Type B pancreatic cell (in vitro differentiated cells): Measurements from ENCODE around the gene ILF2. TPM values are rescaled to one million over a fixed set of nuclear protein-coding genes. Genes with fewer than 3 reads are reported as not detected.

Experiments
- DNase-seq: peaks from one replicate; pipeline ENCODE4 v3.0.0; 2021; ENCODE audit warnings: mixed read lengths; ENCODE audit not compliant: unreplicated experiment; ENCODE audit errors: extremely low spot score
- H3K27ac Mint-ChIP-seq: 2 replicates; pipeline ENCODE4 v1.8.0; 2021; ENCODE audit warnings: mild to moderate bottlenecking, mixed read lengths
- H3K27me3 Mint-ChIP-seq: 2 replicates; pipeline ENCODE4 v1.8.0; 2021; ENCODE audit warnings: mixed read lengths
- H3K36me3 Mint-ChIP-seq: 2 replicates; pipeline ENCODE4 v1.8.0; 2021; ENCODE audit warnings: mixed read lengths
- H3K4me1 Mint-ChIP-seq: one replicate; pipeline ENCODE4 v1.8.0; 2021; ENCODE audit warnings: mixed read lengths; ENCODE audit not compliant: unreplicated experiment
- H3K4me3 Mint-ChIP-seq: 2 replicates; pipeline ENCODE4 v1.8.0; 2021; ENCODE audit warnings: mild to moderate bottlenecking, mixed read lengths
- H3K9me3 Mint-ChIP-seq: 2 replicates; pipeline ENCODE4 v1.8.0; 2021; ENCODE audit warnings: mixed read lengths
- CTCF ChIP-seq: fragments of 200-600 bp; sonication (generic); conservative IDR thresholded peaks from 2 replicates; pipeline ENCODE4 v1.5.0; 2021; ENCODE audit warnings: antibody characterized with exemption, mild to moderate bottlenecking
- total RNA-seq: library from RNA; stranded (reverse); gene quantifications from 2 replicates; pipeline ENCODE4 v1.2.1, GENCODE V29; 2021; ENCODE audit warnings: low replicate concordance

ILF2 gene
- total RNA-seq, 1 donor from 2014 or later, result 291 TPM

- no peak overlapping the region for H3K27ac Mint-ChIP-seq
- H3K4me3 Mint-ChIP-seq, result no peak overlapping the region
- peaks cover 20% of the 10 kb centered on the region for H3K4me1 Mint-ChIP-seq
- H3K27me3 Mint-ChIP-seq, result no peaks in the 10 kb centered on the region
- no peaks in the 10 kb centered on the region for H3K9me3 Mint-ChIP-seq
- H3K36me3 Mint-ChIP-seq, result peaks cover 41% of the 10 kb centered on the region
- TF ChIP-seq CTCF, result no peak
- DNase-seq, result no peak
Measured at GRCh38 chr1:153638261-153638660, 32.5 kb downstream of the ILF2 start.

- Mint-ChIP-seq H3K27me3 (no peaks in the 10 kb centered on the region), H3K36me3 (peaks cover 34% of the 10 kb centered on the region), H3K9me3 (peaks cover 3% of the 10 kb centered on the region), H3K4me3 (peak overlapping the region; percentile 80), H3K27ac (peak overlapping the region; percentile 34), H3K4me1 (peaks cover 27% of the 10 kb centered on the region)
- DNase-seq, result no peak
- TF ChIP-seq CTCF, result no peak
Measured at GRCh38 chr1:153636312-153636711, 34.5 kb downstream of the ILF2 start.

- Mint-ChIP-seq H3K4me1 (peaks cover 27% of the 10 kb centered on the region), H3K4me3 (peak overlapping the region; percentile 80), H3K27me3 (no peaks in the 10 kb centered on the region), H3K27ac (peak overlapping the region; percentile 39), H3K36me3 (peaks cover 29% of the 10 kb centered on the region), H3K9me3 (peaks cover 3% of the 10 kb centered on the region)
- DNase-seq, result no peak
- no peak for TF ChIP-seq CTCF
Measured at GRCh38 chr1:153635872-153636271, 34.9 kb downstream of the ILF2 start.

- peaks cover 30% of the 10 kb centered on the region for H3K4me1 Mint-ChIP-seq
- peak within 1 kb of the TSS; percentile 100 for H3K27ac Mint-ChIP-seq
- TF ChIP-seq CTCF, result peak; percentile 44
- peak within 1 kb of the TSS; percentile 99 for H3K4me3 Mint-ChIP-seq
- H3K27me3 Mint-ChIP-seq, result no peaks in the 10 kb centered on the region
- peaks cover 3% of the 10 kb centered on the region for H3K9me3 Mint-ChIP-seq
- peaks cover 28% of the 10 kb centered on the region for H3K36me3 Mint-ChIP-seq
- peak; percentile 96 for DNase-seq
Measured at GRCh38 chr1:153633754-153634665, 36.8 kb downstream of the ILF2 start, which contains the start of gene CHTOP. Gene CHTOP, plus strand, starts transcription at chr1:153634066. Its CDS starts 2,523 bp downstream, at chr1:153636589.

GRCh38 chr1:153633161-153633753 is 37.5 kb downstream of the ILF2 start:
- H3K36me3 Mint-ChIP-seq, result peaks cover 28% of the 10 kb centered on the region
- peak overlapping the region; percentile 99 for H3K4me3 Mint-ChIP-seq
- H3K9me3 Mint-ChIP-seq, result peaks cover 3% of the 10 kb centered on the region
- TF ChIP-seq CTCF, result no peak
- H3K27me3 Mint-ChIP-seq, result no peaks in the 10 kb centered on the region
- DNase-seq, result no peak
- H3K4me1 Mint-ChIP-seq, result peaks cover 30% of the 10 kb centered on the region
- H3K27ac Mint-ChIP-seq, result peak overlapping the region; percentile 100
